OCI-LY7 (cell line): ENCODE measurements around the gene RFX7.
"Not testable (repeated sequence)": the region's sequence is repeated elsewhere in the genome, so short reads cannot be mapped to it uniquely, and the experiment has no call there.

ENCODE experiments used
- CTCF ChIP-seq: fragments of 200-600 bp; sonication (generic); conservative IDR thresholded peaks from 2 replicates; pipeline ENCODE4 v1.5.1; 2014; ENCODE audit warnings: mild to moderate bottlenecking, antibody characterized with exemption, low read length, moderate library complexity, mixed read lengths
- EZH2phosphoT487 ChIP-seq: fragments of 200-600 bp; sonication (generic); IDR thresholded peaks from 2 replicates; pipeline ENCODE4 v1.6.1; 2018; ENCODE audit warnings: low read depth, borderline replicate concordance, mild to moderate bottlenecking, mixed run types, antibody characterized with exemption, low read length, moderate library complexity, mixed read lengths

- not testable (repeated sequence) for TF ChIP-seq CTCF, EZH2phosphoT487
These were observed 22.8 kb upstream of the RFX7 start for GRCh38 chr15:56266465-56266864.
